Vagina (tissue), 2 donors: ENCODE data around the gene SLC51A. TPM values are rescaled to one million over a fixed set of nuclear protein-coding genes. Genes with fewer than 3 reads are reported as not detected.
"Not testable (repeated sequence)": the region's sequence is repeated elsewhere in the genome, so short reads cannot be mapped to it uniquely, and the experiment has no call there.

Source experiments
- DNase-seq, 2 donors: peaks; one replicate each; pipeline ENCODE4 v3.0.0-alpha.2; 2017; ENCODE audit errors: extremely low spot score in 2 of 2
- H3K27ac ChIP-seq: fragments of 200-600 bp; sonication (generic); one replicate; pipeline ENCODE4 v1.5.1; 2019
- H3K27me3 ChIP-seq: fragments of 200-600 bp; sonication (generic); one replicate; pipeline ENCODE4 v1.5.1; 2019
- H3K36me3 ChIP-seq, 2 donors: fragments of 200-600 bp; sonication (generic); one replicate each; pipeline ENCODE4 v1.5.1; 2017 to 2019
- H3K4me1 ChIP-seq: fragments of 200-600 bp; sonication (generic); one replicate; pipeline ENCODE4 v1.5.1; 2019
- H3K4me3 ChIP-seq, 2 donors: fragments of 200-600 bp; sonication (generic); 1 replicate in 1 of 2; 2 replicates in 1 of 2; pipeline ENCODE4 v1.5.1; 2016 to 2019
- H3K9me3 ChIP-seq: fragments of 200-600 bp; sonication (generic); one replicate; pipeline ENCODE4 v1.5.1; 2019
- POLR2A ChIP-seq, 2 donors: fragments of 450-650 bp; IDR thresholded peaks; one replicate each; pipeline ENCODE4 v1.6.1; 2017; ENCODE audit warnings: antibody characterized with exemption in 2 of 2, mild to moderate bottlenecking in 2 of 2, moderate library complexity in 2 of 2
- POLR2AphosphoS5 ChIP-seq, 2 donors: sonication (generic); formaldehyde crosslinking; IDR thresholded peaks; one replicate each; pipeline ENCODE4 v1.9.0; 2017; ENCODE audit warnings: antibody characterized with exemption in 2 of 2, mild to moderate bottlenecking in 2 of 2, low read depth in 1 of 2; ENCODE audit not compliant: insufficient read depth in 1 of 2
- intact Hi-C: fragments of 100-400 bp; cut with DNase I; formaldehyde crosslinking; loops from one replicate; pipeline ENCODE4 v1.15.1; 2023
- total RNA-seq: library from RNA; depleted of rRNA; stranded (reverse); fragments of >200 nt; gene quantifications from one replicate; pipeline ENCODE4 v1.2.3, GENCODE V29; 2016
- TF ChIP-seq, protein P1 (sequence below), 3 experiments: fragments of 450-650 bp in 2 of 3; fragments of 200-600 bp in 1 of 3; sonication (generic) in 1 of 3; IDR thresholded peaks; one replicate each; pipeline ENCODE4 v1.5.1; 2017 to 2019; ENCODE audit warnings: antibody characterized with exemption in 3 of 3, mild to moderate bottlenecking in 2 of 3, moderate library complexity in 2 of 3

Gene SLC51A
- total RNA-seq, 1 donor from 2014 or later: 1.2 TPM

DNA sequence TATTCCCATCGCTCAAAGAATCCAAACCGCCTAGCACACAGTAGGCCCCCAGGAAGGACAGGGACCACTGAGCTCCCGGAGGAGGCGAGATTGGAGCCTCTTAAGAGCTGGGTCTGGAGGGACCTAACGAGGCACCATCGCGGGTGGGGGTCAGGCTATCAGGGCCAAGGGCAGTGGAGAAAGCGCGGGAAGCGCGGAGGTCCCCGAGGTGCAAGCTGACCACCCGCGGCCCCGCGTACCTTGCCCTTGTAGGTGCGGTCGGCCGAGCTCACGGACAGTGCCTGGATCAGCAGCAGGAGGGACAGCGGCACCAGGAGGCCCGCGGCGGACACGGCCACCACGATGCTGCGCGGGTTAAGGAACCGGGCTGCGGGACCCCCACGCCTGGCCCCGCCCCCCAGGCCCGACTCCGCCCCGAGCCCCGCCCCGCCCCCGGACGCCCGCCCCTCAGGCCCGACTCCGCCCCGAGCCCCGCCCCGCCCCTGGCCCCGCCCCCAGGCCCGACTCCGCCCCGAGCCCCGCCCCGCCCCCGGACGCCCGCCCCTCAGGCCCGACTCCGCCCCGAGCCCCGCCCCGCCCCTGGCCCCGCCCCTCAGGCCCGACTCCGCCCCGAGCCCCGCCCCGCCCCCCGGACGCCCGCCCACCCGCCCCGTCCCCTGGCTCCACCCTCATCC lies 9.0 kb upstream of the SLC51A start:
- DNase-seq: no peak
- Histone ChIP-seq H3K27ac (no peak overlapping the region), H3K4me3 (peak overlapping the region in 1 of 2 donors; percentile 28), H3K36me3 (no peaks in the 10 kb centered on the region), H3K9me3 (no peaks in the 10 kb centered on the region), H3K4me1 (peaks cover 5% of the 10 kb centered on the region), H3K27me3 (no peaks in the 10 kb centered on the region)
- intact Hi-C loops: no loop called here
- TF ChIP-seq POLR2AphosphoS5 (IDR thresholded peaks at IDR 0.05; ENCODE audit: insufficient read depth in 1 of 2, low read depth in 1 of 2): no peak
- TF ChIP-seq, protein P1, sequence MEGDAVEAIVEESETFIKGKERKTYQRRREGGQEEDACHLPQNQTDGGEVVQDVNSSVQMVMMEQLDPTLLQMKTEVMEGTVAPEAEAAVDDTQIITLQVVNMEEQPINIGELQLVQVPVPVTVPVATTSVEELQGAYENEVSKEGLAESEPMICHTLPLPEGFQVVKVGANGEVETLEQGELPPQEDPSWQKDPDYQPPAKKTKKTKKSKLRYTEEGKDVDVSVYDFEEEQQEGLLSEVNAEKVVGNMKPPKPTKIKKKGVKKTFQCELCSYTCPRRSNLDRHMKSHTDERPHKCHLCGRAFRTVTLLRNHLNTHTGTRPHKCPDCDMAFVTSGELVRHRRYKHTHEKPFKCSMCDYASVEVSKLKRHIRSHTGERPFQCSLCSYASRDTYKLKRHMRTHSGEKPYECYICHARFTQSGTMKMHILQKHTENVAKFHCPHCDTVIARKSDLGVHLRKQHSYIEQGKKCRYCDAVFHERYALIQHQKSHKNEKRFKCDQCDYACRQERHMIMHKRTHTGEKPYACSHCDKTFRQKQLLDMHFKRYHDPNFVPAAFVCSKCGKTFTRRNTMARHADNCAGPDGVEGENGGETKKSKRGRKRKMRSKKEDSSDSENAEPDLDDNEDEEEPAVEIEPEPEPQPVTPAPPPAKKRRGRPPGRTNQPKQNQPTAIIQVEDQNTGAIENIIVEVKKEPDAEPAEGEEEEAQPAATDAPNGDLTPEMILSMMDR (IDR thresholded peaks at IDR 0.05): no peak
- TF ChIP-seq POLR2A (IDR thresholded peaks at IDR 0.05): no peak

DNA sequence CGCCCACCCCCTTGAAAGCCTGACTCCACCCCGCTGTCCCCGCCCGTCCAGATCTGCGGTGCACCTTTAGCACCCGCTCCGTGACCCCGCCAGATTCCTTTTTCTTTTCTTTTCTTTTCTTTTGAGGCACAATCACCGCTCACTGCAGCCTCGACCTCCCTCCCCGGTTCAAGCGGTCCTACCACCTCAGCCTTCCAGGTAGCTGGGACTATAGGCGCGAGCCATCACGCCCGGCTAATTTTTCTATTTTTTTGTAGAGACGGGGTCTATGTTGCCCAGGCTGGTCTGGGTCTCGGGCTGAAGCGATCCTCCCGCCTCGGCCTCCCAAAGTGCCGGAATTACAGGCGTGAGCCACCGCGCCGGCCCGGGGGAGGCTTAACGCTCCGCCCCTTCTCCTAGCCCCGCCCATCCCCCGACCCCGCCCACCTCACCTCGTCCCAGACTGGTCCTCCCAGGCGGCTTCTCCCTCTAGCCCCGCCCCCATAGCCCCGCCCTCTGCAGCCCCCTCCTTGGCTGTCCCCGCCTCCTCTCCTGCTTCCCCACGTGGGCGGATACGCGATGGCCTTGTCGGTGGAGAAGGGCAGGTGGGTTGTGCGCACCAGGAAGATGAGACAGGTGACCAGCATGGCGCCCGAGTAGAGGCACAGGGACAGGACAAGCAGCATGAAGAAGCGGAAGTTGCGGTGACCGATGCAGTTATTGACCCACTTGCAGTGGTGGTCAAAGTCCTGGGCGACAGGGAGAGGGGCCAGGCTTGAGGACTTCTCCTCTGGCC lies 8.3 kb upstream of the SLC51A start:
- no peak overlapping the region for H3K27ac ChIP-seq
- no peaks in the 10 kb centered on the region for H3K9me3 ChIP-seq
- H3K36me3 ChIP-seq: no peaks in the 10 kb centered on the region
- DNase-seq: no peak
- H3K4me1 ChIP-seq: peaks cover 5% of the 10 kb centered on the region
- intact Hi-C loops: no loop called here
- no peaks in the 10 kb centered on the region for H3K27me3 ChIP-seq
- TF ChIP-seq POLR2A (IDR thresholded peaks at IDR 0.05): no peak
- no peak for TF ChIP-seq POLR2AphosphoS5 (IDR thresholded peaks at IDR 0.05; ENCODE audit: insufficient read depth in 1 of 2, low read depth in 1 of 2)
- TF ChIP-seq, protein P1 (IDR thresholded peaks at IDR 0.05): no peak
- H3K4me3 ChIP-seq: peak overlapping the region; percentile 16 to 28

DNA sequence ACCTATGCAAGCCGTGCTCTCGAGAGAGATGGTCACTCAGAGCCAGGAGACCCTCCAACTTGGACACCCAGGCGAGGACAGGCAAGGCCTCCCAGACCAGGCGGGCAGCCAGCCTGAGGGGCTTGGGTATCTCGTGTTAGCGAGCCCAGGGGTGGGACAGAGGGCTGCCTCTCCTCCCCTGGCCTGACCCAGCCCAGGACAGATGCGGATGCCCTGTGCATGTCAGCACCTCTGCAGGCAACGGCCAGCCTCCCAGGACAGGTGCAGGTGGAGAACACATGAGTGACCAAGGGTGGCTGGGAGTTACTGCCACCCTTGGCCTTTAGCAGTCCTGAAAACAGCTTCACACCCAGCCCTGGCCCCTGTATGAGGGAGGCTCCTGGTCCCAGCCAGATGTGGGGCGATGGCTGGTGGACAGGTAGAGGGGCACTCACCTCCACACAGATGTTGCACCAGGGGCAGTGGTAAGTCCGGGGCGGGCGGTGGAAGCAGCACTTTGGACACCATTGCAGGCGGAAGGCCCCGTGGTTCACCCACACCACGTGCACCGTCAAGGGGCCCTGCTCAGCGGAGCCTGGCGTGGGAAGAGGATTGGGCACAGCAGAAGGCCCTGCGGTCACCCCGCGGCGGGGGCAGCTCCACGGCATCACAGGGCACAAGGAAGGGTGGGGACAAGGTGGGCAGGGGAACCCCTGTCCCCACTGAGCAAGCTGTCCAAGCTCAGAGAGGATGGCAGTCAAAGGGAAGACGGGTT lies 7.2 kb upstream of the SLC51A start:
- H3K4me3 ChIP-seq: no peak overlapping the region
- intact Hi-C loops: no loop called here
- H3K27me3 ChIP-seq: no peaks in the 10 kb centered on the region
- H3K36me3 ChIP-seq: no peaks in the 10 kb centered on the region
- no peak for TF ChIP-seq POLR2A (IDR thresholded peaks at IDR 0.05)
- TF ChIP-seq POLR2AphosphoS5 (IDR thresholded peaks at IDR 0.05; ENCODE audit: insufficient read depth in 1 of 2, low read depth in 1 of 2): no peak
- TF ChIP-seq, protein P1 (IDR thresholded peaks at IDR 0.05): no peak
- H3K27ac ChIP-seq: no peak overlapping the region
- H3K9me3 ChIP-seq: no peaks in the 10 kb centered on the region
- peaks cover 5% of the 10 kb centered on the region for H3K4me1 ChIP-seq
- DNase-seq: no peak

DNA sequence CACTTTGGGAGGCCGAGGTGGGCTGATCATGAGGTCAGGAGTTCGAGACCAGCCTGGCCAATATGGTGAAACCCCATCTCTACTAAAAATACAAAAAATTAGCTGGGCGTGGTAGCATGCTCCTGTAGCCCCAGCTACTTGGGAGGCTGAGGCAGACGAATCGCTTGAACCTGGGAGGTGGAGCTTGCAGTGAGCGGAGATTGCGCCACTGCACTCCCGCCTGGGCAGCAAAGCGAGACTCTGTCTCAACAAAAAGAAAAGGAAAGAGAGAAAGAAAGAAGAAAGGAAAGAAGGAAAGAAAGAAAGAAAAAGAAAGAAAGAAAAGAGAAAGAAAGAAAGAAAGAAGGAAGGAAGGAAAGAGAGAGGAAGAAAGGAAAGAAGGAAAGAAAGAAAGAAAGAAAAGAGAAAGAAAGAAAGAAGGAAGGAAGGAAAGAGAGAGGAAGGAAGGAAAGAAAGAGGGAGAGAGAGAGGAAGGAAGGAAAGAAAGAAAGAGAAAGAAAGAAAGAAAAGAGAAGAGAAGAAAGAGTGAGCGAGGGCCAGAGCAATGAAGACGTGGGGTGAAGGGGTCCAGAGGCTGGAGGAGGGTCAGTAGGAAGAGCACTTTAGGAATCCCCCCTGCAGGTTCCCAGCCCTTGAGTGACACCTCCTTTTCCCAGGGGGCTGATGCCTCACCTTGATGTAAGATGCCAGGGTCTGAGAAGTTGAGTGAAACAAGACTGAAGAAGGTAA lies 6.2 kb upstream of the SLC51A start:
- H3K27ac ChIP-seq, H3K4me3 ChIP-seq, intact Hi-C loops, H3K36me3 ChIP-seq, H3K9me3 ChIP-seq, H3K4me1 ChIP-seq, H3K27me3 ChIP-seq, DNase-seq: not testable (repeated sequence)
